Mesenchymal stem cell (in vitro differentiated cells and primary cell): Measurements from ENCODE around the gene ANXA4.
"Not testable (repeated sequence)": the region's sequence is repeated elsewhere in the genome, so short reads cannot be mapped to it uniquely, and the experiment has no call there.

Experiments used
- DNase-seq: peaks from one replicate; pipeline ENCODE4 v3.0.0-alpha.2; 2013
- H2AFZ ChIP-seq: one replicate; pipeline ENCODE4 v1.6.1; 2013; ENCODE audit warnings: low read depth, mild to moderate bottlenecking, control low read depth, inconsistent platforms, low read length, moderate library complexity
- H2AK5ac ChIP-seq: 2 replicates; pipeline ENCODE4 v1.6.1; 2013; ENCODE audit warnings: low read length, moderate library complexity, mild to moderate bottlenecking, inconsistent platforms; ENCODE audit not compliant: severe bottlenecking
- H2BK120ac ChIP-seq: one replicate; pipeline ENCODE4 v1.6.1; 2013; ENCODE audit warnings: low read depth, mild to moderate bottlenecking, inconsistent platforms, low read length, moderate library complexity
- H2BK12ac ChIP-seq, 2 experiments: one replicate each; pipeline ENCODE4 v1.6.1; 2013; ENCODE audit warnings: inconsistent platforms in 2 of 2, low read length in 2 of 2, mild to moderate bottlenecking in 2 of 2, moderate library complexity in 2 of 2, control low read depth in 1 of 2
- H2BK15ac ChIP-seq: one replicate; pipeline ENCODE4 v1.6.1; 2013; ENCODE audit warnings: mild to moderate bottlenecking, low read depth, inconsistent platforms; ENCODE audit not compliant: poor library complexity, severe bottlenecking
- H2BK5ac ChIP-seq: 2 replicates; pipeline ENCODE4 v1.6.1; 2013; ENCODE audit warnings: low read depth, mild to moderate bottlenecking, low read length, control low read depth, inconsistent platforms; ENCODE audit not compliant: poor library complexity, severe bottlenecking
- H3K14ac ChIP-seq, 2 experiments: one replicate each; pipeline ENCODE4 v1.6.1; 2013; ENCODE audit warnings: inconsistent platforms in 2 of 2, low read length in 2 of 2, control low read depth in 1 of 2, mild to moderate bottlenecking in 1 of 2, moderate library complexity in 1 of 2
- H3K18ac ChIP-seq, 2 experiments: one replicate each; pipeline ENCODE4 v1.6.1; 2013; ENCODE audit warnings: inconsistent platforms in 2 of 2, low read length in 2 of 2, control low read depth in 1 of 2, low read depth in 1 of 2, mild to moderate bottlenecking in 1 of 2
- H3K23ac ChIP-seq, 2 experiments: one replicate each; pipeline ENCODE4 v1.6.1; 2013; ENCODE audit warnings: inconsistent platforms in 2 of 2, low read length in 2 of 2, mild to moderate bottlenecking in 2 of 2, moderate library complexity in 2 of 2, control low read depth in 1 of 2
- H3K27ac ChIP-seq: 2 replicates; pipeline ENCODE4 v1.5.1; 2013; ENCODE audit warnings: mild to moderate bottlenecking, moderate library complexity, low read length, control low read depth, inconsistent platforms; ENCODE audit not compliant: poor library complexity, severe bottlenecking
- H3K27me3 ChIP-seq, 2 experiments: 2 replicates each; pipeline versions ENCODE4 v1.6.1 to v1.7.0; 2013; ENCODE audit warnings: low read length in 2 of 2, mild to moderate bottlenecking in 2 of 2, moderate library complexity in 2 of 2, control low read depth in 1 of 2, inconsistent platforms in 1 of 2; ENCODE audit not compliant: control insufficient read depth in 1 of 2, insufficient read depth in 1 of 2
- H3K36me3 ChIP-seq, 2 experiments: 2 replicates each; pipeline versions ENCODE4 v1.6.1 to v1.7.0; 2013; ENCODE audit warnings: low read length in 2 of 2, control low read depth in 1 of 2, inconsistent platforms in 1 of 2, low read depth in 1 of 2, mild to moderate bottlenecking in 1 of 2; ENCODE audit not compliant: insufficient read depth in 2 of 2, control insufficient read depth in 1 of 2
- H3K4ac ChIP-seq, 2 experiments: one replicate each; pipeline ENCODE4 v1.6.1; 2013; ENCODE audit warnings: inconsistent platforms in 2 of 2, low read length in 2 of 2, mild to moderate bottlenecking in 2 of 2, moderate library complexity in 2 of 2, control low read depth in 1 of 2, low read depth in 1 of 2
- H3K4me1 ChIP-seq: 2 replicates; pipeline ENCODE4 v1.6.1; 2013; ENCODE audit warnings: low read depth, low read length, control low read depth; ENCODE audit not compliant: control insufficient read depth, insufficient read depth
- H3K4me2 ChIP-seq: 2 replicates; pipeline ENCODE4 v1.6.1; 2013; ENCODE audit warnings: low read length, mild to moderate bottlenecking, inconsistent platforms; ENCODE audit not compliant: poor library complexity, severe bottlenecking
- H3K4me3 ChIP-seq, 2 experiments: 2 replicates each; pipeline versions ENCODE4 v1.5.1 to v1.7.0; 2013; ENCODE audit warnings: low read length in 2 of 2, mild to moderate bottlenecking in 2 of 2, control low read depth in 1 of 2, low read depth in 1 of 2; ENCODE audit not compliant: insufficient read depth in 1 of 2
- H3K79me1 ChIP-seq: replicated peaks from 2 replicates; pipeline ENCODE4 v1.6.1; 2013; ENCODE audit warnings: mild to moderate bottlenecking, control low read depth, low read length, inconsistent platforms; ENCODE audit not compliant: poor library complexity, severe bottlenecking
- H3K9ac ChIP-seq: 2 replicates; pipeline ENCODE4 v1.7.0; 2013; ENCODE audit warnings: mild to moderate bottlenecking, low read length, moderate library complexity
- H3K9me3 ChIP-seq: 2 replicates; pipeline ENCODE4 v1.7.0; 2013; ENCODE audit warnings: mild to moderate bottlenecking, low read length; ENCODE audit not compliant: control insufficient read depth
- H4K8ac ChIP-seq: one replicate; pipeline ENCODE4 v1.6.1; 2013; ENCODE audit warnings: inconsistent platforms, mild to moderate bottlenecking, low read length, moderate library complexity
- H4K91ac ChIP-seq: one replicate; pipeline ENCODE4 v1.6.1; 2013; ENCODE audit warnings: mild to moderate bottlenecking, low read length, inconsistent platforms
- whole genome bisulfite sequencing: methylation state at CpG from one replicate; pipeline ENCODE4 v1.1.7; 2013; ENCODE audit warnings: mixed read lengths; 5-methylcytosine and 5-hydroxymethylcytosine counted together

ANXA4 gene

DNA sequence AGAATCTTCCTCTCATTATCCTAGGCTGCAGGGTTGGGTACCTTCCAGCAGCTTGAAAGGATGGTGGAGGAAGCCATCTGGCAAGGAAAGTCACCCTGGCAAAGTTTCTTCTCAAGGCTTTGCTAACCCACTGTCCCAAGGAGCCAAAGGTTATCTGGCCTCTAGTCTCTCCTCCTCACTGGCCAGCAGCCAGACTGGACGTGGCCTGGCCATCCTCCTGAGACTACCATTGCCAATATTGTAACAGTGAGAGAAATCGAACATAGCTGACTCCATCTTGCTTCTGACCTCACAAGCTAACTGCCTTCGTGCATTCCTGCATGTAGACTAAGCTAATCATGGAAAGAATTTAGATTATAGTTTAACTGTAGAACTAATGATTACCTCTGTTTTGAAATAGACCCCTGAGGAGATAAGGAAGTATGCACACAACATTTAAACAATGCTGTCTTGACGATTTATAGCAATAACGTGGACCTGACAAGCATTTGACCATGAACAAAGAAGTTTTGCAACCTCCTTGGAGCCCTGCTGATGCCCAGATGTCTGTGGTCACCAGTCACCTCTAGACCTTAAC lies 7.8 kb upstream of the ANXA4 start:
- H3K27me3 ChIP-seq, result no peaks in the 10 kb centered on the region
- no peak overlapping the region for H3K4ac ChIP-seq
- H2BK12ac ChIP-seq, result no peak overlapping the region
- H3K4me1 ChIP-seq, result peaks cover 3% of the 10 kb centered on the region
- no peaks in the 10 kb centered on the region for H3K36me3 ChIP-seq
- no peaks in the 10 kb centered on the region for H3K9me3 ChIP-seq
- no peak overlapping the region for H3K4me2 ChIP-seq
- no peak overlapping the region for H2AFZ ChIP-seq
- no peak for DNase-seq
- H3K27ac ChIP-seq, result peak overlapping the region; percentile 96
- H2BK15ac ChIP-seq, result no peak overlapping the region
- peak overlapping the region; percentile 89 for H2BK5ac ChIP-seq
- H3K9ac ChIP-seq, result no peak overlapping the region
- H3K79me1 ChIP-seq, result peaks cover 2% of the 10 kb centered on the region
- H4K8ac ChIP-seq, result no peak overlapping the region
- H3K4me3 ChIP-seq, result no peak overlapping the region
- no peak overlapping the region for H3K23ac ChIP-seq
- no peak overlapping the region for H3K14ac ChIP-seq
- no peak overlapping the region for H2BK120ac ChIP-seq
- H4K91ac ChIP-seq, result no peak overlapping the region
- peak overlapping the region; percentile 97 for H2AK5ac ChIP-seq
- 83% methylated on average over 3 of the region's 5 CpGs for WGBS
- H3K18ac ChIP-seq, result no peak overlapping the region

DNA sequence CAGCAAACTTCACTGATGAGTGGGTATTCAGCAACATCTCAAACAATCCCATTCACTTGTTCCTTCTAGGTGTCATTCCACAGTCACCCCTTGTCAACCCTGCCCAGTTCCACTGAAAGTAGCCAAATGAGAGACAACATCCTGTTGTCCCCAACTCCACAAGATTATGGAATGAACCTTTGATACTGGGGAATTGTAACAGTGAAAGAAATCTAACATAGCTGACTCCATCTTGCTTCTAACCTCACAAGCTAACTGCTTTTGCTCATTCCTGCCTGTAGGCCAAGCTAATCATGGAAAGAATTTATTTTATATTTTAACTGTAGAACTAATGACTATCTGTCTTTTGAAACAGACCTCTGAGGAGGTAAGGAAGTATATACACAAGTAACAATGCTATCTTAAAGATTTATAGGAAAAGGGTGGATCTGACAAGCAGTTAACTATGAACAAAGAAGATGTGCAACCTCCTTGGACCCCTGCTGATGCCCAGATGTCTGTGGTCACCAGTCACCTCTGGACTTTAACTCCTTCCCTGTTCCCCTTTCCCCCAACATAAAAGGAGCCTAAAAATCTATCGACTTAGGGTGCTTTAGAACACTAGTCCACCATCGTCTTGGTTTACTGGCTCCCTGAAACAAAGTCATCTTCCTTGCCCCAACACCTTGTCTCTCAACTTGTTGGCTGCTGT lies 6.9 kb upstream of the ANXA4 start:
- Histone ChIP-seq H3K23ac (no peak overlapping the region), H2BK12ac (no peak overlapping the region), H3K79me1 (peaks cover 2% of the 10 kb centered on the region), H2AK5ac (peak overlapping the region; percentile 49), H3K4me3 (no peak overlapping the region), H2BK120ac (no peak overlapping the region), H3K4ac (no peak overlapping the region), H3K27ac (peak overlapping the region; percentile 60), H2BK5ac (no peak overlapping the region), H3K18ac (no peak overlapping the region), H3K4me1 (peaks cover 4% of the 10 kb centered on the region), H3K9ac (no peak overlapping the region), H2AFZ (no peak overlapping the region), H4K91ac (no peak overlapping the region), H4K8ac (no peak overlapping the region), H3K14ac (no peak overlapping the region), H3K27me3 (no peaks in the 10 kb centered on the region), H3K36me3 (no peaks in the 10 kb centered on the region), H2BK15ac (no peak overlapping the region), H3K4me2 (no peak overlapping the region), H3K9me3 (no peaks in the 10 kb centered on the region)
- WGBS, result 92% methylated on average over 2 of the region's 2 CpGs
- no peak for DNase-seq

DNA sequence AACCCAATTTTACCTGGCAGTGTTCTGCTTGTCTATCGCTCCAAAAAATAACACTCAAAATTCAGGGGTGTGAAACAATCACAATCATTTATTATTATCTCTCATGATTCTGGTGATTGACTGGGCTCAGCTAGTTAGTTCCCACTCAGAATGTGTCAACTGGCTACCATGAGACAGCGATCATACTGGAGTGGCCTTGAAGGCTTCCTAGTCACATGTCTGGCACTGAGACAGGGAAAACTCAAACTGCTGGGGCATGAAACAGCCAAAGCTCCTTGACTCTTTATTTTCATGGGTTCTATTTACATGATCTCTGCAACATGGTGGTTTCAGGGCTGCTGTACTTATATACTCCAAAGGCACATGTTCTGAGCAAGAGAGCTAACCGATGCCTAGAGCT lies 6.2 kb upstream of the ANXA4 start:
- H4K91ac ChIP-seq, result no peak overlapping the region
- no peak overlapping the region for H3K4me3 ChIP-seq
- no peaks in the 10 kb centered on the region for H3K27me3 ChIP-seq
- H3K9me3 ChIP-seq, result no peaks in the 10 kb centered on the region
- H2BK5ac ChIP-seq, result peak overlapping the region; percentile 49
- no peak overlapping the region for H2BK12ac ChIP-seq
- H2AK5ac ChIP-seq, result peak overlapping the region; percentile 5
- no peaks in the 10 kb centered on the region for H3K36me3 ChIP-seq
- 98% methylated on average over 3 of the region's 3 CpGs for WGBS
- no peak overlapping the region for H2AFZ ChIP-seq
- H3K4ac ChIP-seq, result no peak overlapping the region
- no peak overlapping the region for H3K23ac ChIP-seq
- H3K9ac ChIP-seq, result no peak overlapping the region
- no peak overlapping the region for H3K18ac ChIP-seq
- H3K79me1 ChIP-seq, result peaks cover 2% of the 10 kb centered on the region
- H3K4me2 ChIP-seq, result no peak overlapping the region
- H4K8ac ChIP-seq, result no peak overlapping the region
- no peak for DNase-seq
- H2BK120ac ChIP-seq, result no peak overlapping the region
- H3K4me1 ChIP-seq, result peaks cover 9% of the 10 kb centered on the region
- no peak overlapping the region for H2BK15ac ChIP-seq
- no peak overlapping the region for H3K14ac ChIP-seq
- H3K27ac ChIP-seq, result peak overlapping the region; percentile 10

DNA sequence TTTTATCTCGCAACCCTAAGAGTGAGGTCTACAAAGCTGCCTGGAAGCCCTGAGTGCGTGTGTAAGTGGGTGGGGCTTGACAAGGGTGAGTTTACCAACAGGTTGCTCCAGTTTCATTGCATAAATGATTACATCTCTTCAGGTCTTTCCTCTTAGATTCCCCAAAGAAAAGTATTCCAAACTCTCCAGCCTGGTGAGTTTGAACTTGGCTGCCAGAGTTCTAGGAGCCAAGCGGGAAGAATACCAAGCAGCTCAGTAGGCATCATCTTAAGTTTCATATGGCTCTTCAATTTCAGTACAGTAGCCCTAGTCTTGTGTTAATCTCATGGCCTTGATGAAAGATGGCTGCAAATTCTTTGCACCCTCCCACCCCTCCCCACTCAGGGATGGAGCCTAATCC lies 3.8 kb upstream of the ANXA4 start:
- not testable (repeated sequence) for H3K4me1 ChIP-seq, H3K79me1 ChIP-seq, H3K9me3 ChIP-seq, H4K91ac ChIP-seq, H3K36me3 ChIP-seq, H3K18ac ChIP-seq, H3K27ac ChIP-seq, H3K4me3 ChIP-seq, H2AK5ac ChIP-seq, H3K27me3 ChIP-seq, H4K8ac ChIP-seq, H3K4me2 ChIP-seq, H3K14ac ChIP-seq, H3K9ac ChIP-seq, H3K23ac ChIP-seq, H2BK120ac ChIP-seq, H2BK12ac ChIP-seq, H2BK15ac ChIP-seq, H3K4ac ChIP-seq, H2BK5ac ChIP-seq, DNase-seq, H2AFZ ChIP-seq
- no CpG with 5 or more reads among the region's 3 CpGs for WGBS
